HG03521 (cell line): ENCODE data around the gene ERP27.

Experiments used
- ATAC-seq: cut with Tn5 transposase; IDR thresholded peaks from one replicate; pipeline ENCODE4 v1.9.1; 2021; ENCODE audit warnings: mild to moderate bottlenecking, moderate library complexity; ENCODE audit not compliant: unreplicated experiment

Gene ERP27

GRCh38 chr12:14941369-14941768 lies 3.0 kb upstream of the ERP27 start:
- no peak for ATAC-seq

DNA sequence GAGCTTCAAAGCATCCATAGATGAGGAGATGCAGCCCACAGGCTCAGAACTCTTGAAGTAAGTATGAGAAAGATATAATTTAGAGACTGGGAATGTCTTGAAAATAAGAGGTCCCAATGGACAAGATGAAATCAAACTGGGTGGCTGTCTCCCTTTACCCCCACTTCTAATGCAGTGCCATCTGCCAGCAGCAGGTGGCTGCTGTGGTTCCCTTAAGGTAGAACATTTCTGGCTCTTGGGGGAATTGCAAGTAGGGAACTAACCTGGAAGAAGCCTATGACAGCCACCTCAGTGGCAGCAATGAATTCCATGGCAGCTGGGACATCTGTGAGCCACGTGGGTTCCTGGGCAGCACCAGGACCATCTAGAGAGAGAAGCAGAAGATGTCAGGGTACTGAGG lies 648 bp downstream of the ERP27 start:
- ATAC-seq: no peak

DNA sequence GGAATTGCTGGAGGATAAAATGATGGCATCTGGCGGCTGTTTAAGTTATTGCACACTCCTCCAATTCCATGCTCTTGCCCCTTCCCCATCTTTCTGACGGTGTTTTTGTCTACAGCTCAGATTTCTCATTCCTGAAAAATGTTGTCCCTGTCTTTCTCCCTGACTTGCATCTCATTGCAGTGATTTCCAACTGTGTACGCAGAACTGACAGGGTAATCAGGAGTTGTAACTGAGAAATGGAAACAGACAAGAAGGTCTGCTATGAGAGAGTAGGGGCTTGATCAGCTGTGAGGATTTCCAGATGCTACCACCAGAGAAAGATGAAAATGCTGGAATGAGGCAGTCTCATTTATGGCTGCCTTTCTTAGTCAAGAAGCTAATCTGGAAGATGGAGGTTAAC lies 1.3 kb downstream of the ERP27 start:
- no peak for ATAC-seq

- no peak for ATAC-seq
Observed at GRCh38 chr12:14936224-14936861, 2.0 kb downstream of the ERP27 start.

GRCh38 chr12:14935031-14935430 lies 3.3 kb downstream of the ERP27 start:
- no peak for ATAC-seq

DNA sequence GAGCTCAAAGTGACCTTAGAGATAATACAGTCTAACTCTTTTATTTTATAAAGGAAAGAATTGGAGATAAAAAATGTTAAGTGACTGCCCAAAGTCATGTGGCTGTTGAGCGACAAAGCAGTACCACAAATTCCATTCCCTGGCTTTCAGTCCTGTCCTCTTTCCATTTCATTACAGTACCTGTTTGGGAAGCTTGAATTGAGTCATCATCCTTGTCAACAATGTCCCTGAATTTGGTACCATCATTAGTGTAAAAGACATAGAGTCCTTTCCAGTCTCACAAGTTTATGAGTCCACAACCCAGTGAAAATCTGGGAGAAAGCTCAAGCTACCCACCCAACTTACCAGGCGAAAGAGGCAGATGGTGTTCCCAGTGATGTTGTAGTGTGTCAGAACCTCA lies 3.8 kb downstream of the ERP27 start:
- no peak for ATAC-seq

DNA sequence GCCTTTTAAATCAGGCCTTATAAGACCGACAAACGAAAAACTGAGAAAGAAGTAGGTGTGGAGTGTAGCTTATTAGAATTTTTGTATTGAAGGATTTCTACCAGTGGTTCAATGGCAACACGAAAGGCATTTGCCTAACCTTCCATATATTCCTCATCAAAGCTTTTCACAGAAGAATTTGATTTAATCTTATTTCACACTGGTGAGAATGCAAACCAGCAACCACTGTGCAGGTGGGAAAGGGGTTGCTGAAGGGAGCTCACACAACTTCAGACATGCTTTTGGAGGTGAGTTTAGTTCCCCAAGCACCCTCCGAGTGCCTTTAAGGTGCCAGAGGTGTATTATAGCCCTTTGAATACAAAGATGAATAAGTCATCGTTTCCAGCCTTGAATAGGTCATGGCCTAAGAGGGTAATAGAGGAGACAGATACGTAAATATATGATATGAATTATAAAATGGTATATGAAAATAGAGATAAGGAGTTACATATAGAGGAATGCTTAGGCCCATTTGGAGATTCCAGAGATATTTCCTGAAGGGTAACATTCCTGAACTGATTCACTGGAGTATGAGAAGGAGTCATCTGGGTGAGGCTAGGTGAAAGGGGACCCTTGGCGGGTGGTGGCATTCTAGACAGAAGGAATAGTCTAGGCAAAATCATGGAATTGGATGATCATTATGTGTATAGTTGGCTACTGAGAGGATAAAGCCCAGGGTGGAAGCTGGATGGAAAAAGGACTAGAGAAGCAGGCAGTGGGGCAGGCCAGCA lies 6.4 kb downstream of the ERP27 start:
- no peak for ATAC-seq

DNA sequence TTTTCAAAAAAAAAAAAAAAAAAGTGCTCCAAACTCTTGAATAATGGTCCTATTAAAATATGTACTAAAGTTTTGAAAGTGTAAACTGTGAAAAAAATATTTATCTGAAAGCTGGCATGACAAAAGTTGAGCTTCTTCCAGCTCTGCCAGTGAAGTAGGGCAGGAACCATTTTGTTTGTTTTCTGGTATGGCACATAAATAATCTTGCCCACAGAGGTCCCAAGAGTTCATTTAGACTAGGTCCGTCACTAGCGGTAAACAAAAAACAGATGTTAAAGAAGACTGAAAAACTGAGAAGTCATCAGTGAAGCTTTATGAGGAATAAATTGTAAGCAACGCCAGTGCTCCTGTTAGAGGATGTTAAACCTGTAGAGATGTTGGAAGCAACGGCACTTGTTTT lies 7.0 kb downstream of the ERP27 start:
- ATAC-seq: no peak

- ATAC-seq: no peak
Observed at GRCh38 chr12:14930299-14930698, 8.0 kb downstream of the ERP27 start.

DNA sequence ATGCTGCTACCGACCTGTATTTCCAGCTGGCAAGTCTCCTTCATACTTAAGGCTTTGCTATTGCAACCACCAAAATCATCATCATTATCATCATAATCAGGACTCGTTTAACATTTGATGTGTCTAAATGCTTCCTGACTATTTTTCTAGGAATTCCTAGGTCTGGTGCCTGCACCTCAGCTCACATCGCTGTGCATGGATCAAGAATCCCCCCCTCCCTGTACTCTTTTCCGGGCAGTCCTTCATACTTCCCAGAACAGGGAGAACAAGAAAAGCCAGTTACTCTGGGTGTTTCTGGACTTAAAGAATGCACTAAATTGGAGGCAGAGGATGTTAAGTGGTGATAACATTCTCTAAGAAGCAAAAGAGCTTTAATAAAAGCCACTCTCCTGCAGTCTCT lies 9.4 kb downstream of the ERP27 start:
- no peak for ATAC-seq

DNA sequence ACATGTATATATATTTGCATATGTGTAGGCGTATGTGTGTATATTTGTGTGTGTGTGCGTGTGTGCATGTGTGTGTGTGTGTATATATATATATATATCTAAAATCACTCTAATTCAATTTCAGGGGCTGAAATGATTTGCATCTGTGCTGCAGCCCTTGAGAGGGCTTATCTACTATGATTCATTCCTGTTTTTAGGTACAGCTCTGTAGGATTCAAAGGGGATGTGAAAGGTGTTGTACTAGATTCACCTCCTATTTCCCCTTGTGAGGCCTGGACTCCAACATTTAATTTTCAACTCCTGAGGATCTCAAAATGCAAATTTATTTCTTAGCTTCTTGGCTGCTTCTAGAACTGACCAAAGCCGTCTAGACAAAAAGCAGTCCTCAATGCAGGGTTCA lies 11.1 kb downstream of the ERP27 start:
- ATAC-seq: no peak

DNA sequence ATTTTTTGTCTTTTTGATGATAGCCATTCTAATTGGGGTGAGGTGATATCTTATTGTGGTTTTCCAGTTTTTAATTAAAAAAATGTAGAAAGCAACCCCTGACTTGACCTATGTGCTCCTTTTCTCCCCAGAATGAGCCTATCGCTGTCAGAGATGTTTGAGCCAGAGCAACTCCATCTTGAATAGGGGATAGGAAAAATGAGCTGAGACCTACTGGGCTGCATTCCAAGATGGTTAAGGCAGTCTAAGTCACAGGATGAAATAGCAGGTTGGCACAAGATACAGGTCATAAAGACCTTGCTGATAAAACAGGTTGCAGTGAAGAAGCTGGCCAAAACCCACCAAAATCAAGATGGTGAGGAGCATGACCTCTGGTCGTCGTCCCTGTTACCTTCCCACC lies 13.8 kb downstream of the ERP27 start:
- no peak for ATAC-seq

- no peak for ATAC-seq
Observed at GRCh38 chr12:14923944-14924343, 14.4 kb downstream of the ERP27 start.

DNA sequence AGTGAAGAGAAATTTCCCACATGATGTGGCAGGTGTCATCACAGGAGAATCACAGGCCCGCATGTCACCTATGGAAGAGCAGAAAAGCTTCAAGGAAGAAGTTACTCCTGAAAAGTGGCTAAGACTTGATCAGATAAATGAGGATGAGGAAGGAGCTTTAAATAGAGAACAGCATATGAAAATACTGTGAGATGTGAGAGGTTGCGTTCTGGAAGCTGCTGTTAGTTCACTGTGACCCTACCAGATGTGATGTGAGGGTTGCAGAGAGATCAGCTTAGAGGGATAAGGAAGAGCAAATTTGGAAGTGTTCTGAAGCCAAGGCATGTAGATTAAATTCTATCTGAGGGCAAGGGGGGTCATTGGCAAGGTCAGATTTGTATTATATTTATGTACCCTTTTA lies 17.1 kb downstream of the ERP27 start:
- ATAC-seq: no peak

GRCh38 chr12:14920475-14921126 lies 17.7 kb downstream of the ERP27 start:
- ATAC-seq: no peak

DNA sequence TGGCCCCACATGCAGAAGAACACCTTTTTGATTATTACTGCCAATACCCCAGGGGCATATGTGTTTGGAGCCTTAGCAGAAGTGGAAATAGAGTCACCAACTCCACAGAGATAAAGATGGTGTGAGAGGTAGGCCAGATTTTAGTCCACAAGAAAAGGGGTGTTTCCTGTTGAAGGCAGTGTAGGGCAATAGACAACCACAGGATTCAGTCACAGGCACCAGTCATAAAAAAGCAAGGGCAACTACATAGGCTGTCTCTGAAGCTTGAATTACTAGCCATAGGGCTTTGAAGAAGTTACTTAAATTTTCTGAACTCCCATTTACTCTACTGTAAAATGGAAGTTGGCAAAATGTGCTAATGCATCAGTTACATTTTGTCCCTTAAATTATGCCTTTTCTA lies 18.9 kb downstream of the ERP27 start:
- no peak for ATAC-seq

DNA sequence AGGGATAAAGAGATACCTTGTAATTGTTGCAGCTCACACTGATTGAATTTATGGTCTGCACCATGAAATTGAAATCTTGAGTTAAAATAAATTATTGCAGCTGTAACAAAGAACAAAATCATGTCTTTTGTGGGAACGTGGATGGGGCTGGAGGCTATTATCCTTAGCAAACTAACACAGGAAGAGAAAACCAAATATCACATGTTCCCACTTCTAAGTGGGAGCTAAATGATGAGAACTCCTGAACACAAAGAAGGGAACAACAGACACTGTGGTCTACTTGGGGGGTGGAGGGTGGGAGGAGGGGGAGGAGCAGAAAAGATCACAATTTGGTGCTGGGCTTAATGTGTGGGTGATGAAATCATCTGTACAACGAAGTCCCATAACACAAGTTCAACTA lies 22.6 kb downstream of the ERP27 start:
- no peak for ATAC-seq

- ATAC-seq: no peak
Observed at GRCh38 chr12:14913381-14913781, 25.0 kb downstream of the ERP27 start.

GRCh38 chr12:14911131-14911530 lies 27.2 kb downstream of the ERP27 start:
- ATAC-seq: no peak

- no peak for ATAC-seq
Observed at GRCh38 chr12:14910090-14910915, 28.0 kb downstream of the ERP27 start.

DNA sequence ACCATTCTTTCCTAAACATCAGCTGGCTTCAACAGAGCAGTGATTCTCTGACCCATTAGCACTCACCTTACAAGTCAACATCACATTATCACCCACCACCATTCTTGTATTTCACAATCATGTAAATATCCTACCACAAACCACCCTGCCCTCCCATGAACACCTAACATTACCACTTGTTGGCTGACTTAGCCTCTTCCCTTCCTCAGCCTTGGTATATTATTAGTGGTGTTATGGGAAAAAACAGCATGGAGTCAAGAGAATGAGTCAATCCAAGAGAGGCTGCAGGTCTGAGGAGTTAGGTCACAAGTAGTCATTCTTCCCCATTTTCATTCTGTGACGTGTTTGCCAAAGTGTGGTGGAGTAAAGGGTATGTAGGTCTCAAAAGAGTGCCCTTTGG lies 30.4 kb downstream of the ERP27 start:
- no peak for ATAC-seq
